HG03457 (cell line): ENCODE data around the gene PGAM4.
"Not testable (repeated sequence)": the region's sequence is repeated elsewhere in the genome, so short reads cannot be mapped to it uniquely, and the experiment has no call there.

Experiments
- ATAC-seq: cut with Tn5 transposase; IDR thresholded peaks from one replicate; pipeline ENCODE4 v1.9.1; 2021; ENCODE audit warnings: moderate number of reproducible peaks; ENCODE audit not compliant: unreplicated experiment

Gene PGAM4

DNA sequence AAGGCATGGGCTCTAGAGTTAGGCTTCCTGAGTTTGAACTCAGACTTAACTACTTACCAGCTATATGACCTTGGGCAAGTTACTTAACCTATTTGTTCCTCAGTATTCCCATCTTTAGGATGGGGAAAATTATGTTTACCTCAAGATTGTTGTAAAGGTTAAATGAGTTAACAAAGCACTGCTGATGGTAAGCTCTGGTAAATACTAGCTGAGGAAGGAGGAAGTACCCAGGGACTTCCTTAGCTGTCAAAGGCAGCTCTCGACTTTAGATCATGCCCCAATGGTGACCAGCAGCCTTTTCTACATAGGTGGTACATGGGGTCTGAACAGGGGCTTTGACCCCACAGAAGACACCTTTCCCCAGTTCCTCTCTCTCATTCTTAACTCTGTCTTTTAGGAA lies 38.9 kb downstream of the PGAM4 start:
- no peak for ATAC-seq

- no peak for ATAC-seq
Observed at GRCh38 chrX:77925764-77926163, 43.7 kb downstream of the PGAM4 start.

- ATAC-seq: no peak
Observed at GRCh38 chrX:77924320-77924859, 45.0 kb downstream of the PGAM4 start.

DNA sequence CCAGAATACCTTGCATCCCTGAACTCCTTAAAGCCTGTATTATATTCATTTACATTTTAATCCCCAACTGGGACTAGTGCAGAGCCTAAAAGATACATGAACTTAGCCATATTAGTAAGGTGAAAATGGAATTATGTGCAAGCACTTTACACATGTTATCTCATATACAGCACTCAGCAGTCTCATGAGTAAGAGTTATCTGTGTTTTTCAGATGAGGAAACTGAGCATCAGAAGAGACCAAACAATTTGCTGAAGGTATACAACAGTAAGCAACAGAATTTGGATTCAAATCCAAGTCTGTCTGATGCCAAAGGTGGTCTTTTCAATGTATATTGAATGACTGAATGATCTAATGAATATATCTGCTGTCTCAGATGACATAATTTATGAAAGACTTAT lies 46.7 kb downstream of the PGAM4 start:
- no peak for ATAC-seq

- ATAC-seq: not testable (repeated sequence)
Observed at GRCh38 chrX:77919370-77919769, 50.1 kb downstream of the PGAM4 start.

DNA sequence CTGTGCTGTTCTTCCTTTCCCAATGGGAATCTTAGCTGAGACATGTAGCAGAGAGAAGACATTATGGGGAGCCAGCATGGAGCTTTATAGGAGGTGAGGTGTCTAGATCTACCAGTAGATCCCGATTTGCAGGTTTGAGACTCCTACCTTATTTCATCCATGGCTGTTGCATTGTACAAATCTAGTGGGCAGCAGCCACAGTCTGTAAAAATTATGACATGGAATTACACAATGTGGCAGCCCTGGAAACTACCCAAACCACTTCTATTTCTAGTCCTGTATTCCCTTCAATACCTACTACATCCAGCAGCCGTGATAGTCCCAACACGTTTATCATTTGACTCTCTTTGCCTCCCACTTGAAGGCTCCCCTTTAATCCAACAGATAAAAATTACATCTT lies 50.9 kb downstream of the PGAM4 start:
- ATAC-seq: no peak
